ENCODE results near the gene KRTCAP3. TPM values are rescaled to one million over a fixed set of nuclear protein-coding genes. Genes with fewer than 3 reads are reported as not detected.

KRTCAP3 gene
- total RNA-seq, 2 donors from 2014 or later, result 0.46 to 1.4 TPM

Other genes with a start within 250 kb of the KRTCAP3 start
- gene ATRAID, start 230.3 kb upstream of the KRTCAP3 start, total RNA-seq, result 100 to 1,000 TPM in 1 of 2 donors, 10 to 100 TPM in 1; 76.1 to 116 TPM
- 10 to 100 TPM; 15.3 to 16.8 TPM for gene SLC5A6, start 230.1 kb upstream of the KRTCAP3 start, total RNA-seq
- 10 to 100 TPM; 20.1 to 27.4 TPM for gene CAD, start 225.0 kb upstream of the KRTCAP3 start, total RNA-seq
- gene SLC30A3, start 179.3 kb upstream of the KRTCAP3 start, total RNA-seq, result 1 to 10 TPM in 1 of 2 donors, under 1 TPM in 1; 0.24 to 1.4 TPM
- 1 to 10 TPM in 1 of 2 donors, under 1 TPM in 1; 0.19 to 1.0 TPM for gene DNAJC5G, start 166.9 kb upstream of the KRTCAP3 start, total RNA-seq
- under 1 TPM; 0.32 to 0.52 TPM for gene TRIM54, start 160.0 kb upstream of the KRTCAP3 start, total RNA-seq
- 1 to 10 TPM in 1 of 2 donors, under 1 TPM in 1; 0.95 to 1.2 TPM for gene UCN, start 133.9 kb upstream of the KRTCAP3 start, total RNA-seq
- 10 to 100 TPM; 59.3 to 69.0 TPM for gene MPV17, start 119.3 kb upstream of the KRTCAP3 start, total RNA-seq
- 10 to 100 TPM; 36.9 to 41.3 TPM for gene GTF3C2, start 85.6 kb upstream of the KRTCAP3 start, total RNA-seq
- 10 to 100 TPM; 30.1 to 36.2 TPM for gene EIF2B4, start 72.0 kb upstream of the KRTCAP3 start, total RNA-seq
- gene SNX17, start 71.8 kb upstream of the KRTCAP3 start, total RNA-seq, result 10 to 100 TPM; 76.4 to 85.3 TPM
- gene ZNF513, start 61.6 kb upstream of the KRTCAP3 start, total RNA-seq, result 10 to 100 TPM; 15.6 to 15.7 TPM
- gene PPM1G, start 32.8 kb upstream of the KRTCAP3 start, total RNA-seq, result 10 to 100 TPM; 38.8 to 41.6 TPM
- 10 to 100 TPM; 72.9 to 88.1 TPM for gene NRBP1, start 13.8 kb upstream of the KRTCAP3 start, total RNA-seq
- 10 to 100 TPM; 15.8 to 23.4 TPM for gene IFT172, start 47.4 kb downstream of the KRTCAP3 start, total RNA-seq
- 10 to 100 TPM; 11.7 to 22.1 TPM for gene FNDC4, start 52.8 kb downstream of the KRTCAP3 start, total RNA-seq
- 1 to 10 TPM in 1 of 2 donors, under 1 TPM in 1; 0.65 to 2.9 TPM for gene GCKR, start 54.5 kb downstream of the KRTCAP3 start, total RNA-seq
- 10 to 100 TPM; 25.2 to 27.4 TPM for gene ZNF512, start 140.7 kb downstream of the KRTCAP3 start, total RNA-seq
- gene CCDC121, start 186.6 kb downstream of the KRTCAP3 start, total RNA-seq, result 1 to 10 TPM; 3.3 to 4.3 TPM
- 10 to 100 TPM; 17.9 to 18.3 TPM for gene GPN1, start 186.7 kb downstream of the KRTCAP3 start, total RNA-seq
- gene SUPT7L, start 221.2 kb downstream of the KRTCAP3 start, total RNA-seq, result 10 to 100 TPM; 18.4 to 22.8 TPM
- gene SLC4A1AP, start 221.5 kb downstream of the KRTCAP3 start, total RNA-seq, result 10 to 100 TPM; 15.0 to 17.2 TPM

Measured in posterior vena cava (tissue), 2 donors.